ENCODE measurements around the gene NR5A2.

GRCh38 chr1:200035397-200035955, 8.0 kb downstream of the NR5A2 start:
- TF ChIP-seq CTCF (IDR thresholded peaks at IDR 0.05) = no peak
- no peak for TF ChIP-seq POLR2A (IDR thresholded peaks at IDR 0.05)
